GM12872 (cell line): ENCODE results near the gene ABAT.

Experiments
- TF ChIP-seq, protein P1 (sequence below): IDR thresholded peaks from 3 replicates; pipeline ENCODE4 v1.5.1; 2011; ENCODE audit warnings: low read depth, mild to moderate bottlenecking, low read length, moderate library complexity; ENCODE audit not compliant: insufficient read depth

Gene ABAT

GRCh38 chr16:8655184-8655717 is 19.2 kb upstream of the ABAT start:
- TF ChIP-seq, protein P1, sequence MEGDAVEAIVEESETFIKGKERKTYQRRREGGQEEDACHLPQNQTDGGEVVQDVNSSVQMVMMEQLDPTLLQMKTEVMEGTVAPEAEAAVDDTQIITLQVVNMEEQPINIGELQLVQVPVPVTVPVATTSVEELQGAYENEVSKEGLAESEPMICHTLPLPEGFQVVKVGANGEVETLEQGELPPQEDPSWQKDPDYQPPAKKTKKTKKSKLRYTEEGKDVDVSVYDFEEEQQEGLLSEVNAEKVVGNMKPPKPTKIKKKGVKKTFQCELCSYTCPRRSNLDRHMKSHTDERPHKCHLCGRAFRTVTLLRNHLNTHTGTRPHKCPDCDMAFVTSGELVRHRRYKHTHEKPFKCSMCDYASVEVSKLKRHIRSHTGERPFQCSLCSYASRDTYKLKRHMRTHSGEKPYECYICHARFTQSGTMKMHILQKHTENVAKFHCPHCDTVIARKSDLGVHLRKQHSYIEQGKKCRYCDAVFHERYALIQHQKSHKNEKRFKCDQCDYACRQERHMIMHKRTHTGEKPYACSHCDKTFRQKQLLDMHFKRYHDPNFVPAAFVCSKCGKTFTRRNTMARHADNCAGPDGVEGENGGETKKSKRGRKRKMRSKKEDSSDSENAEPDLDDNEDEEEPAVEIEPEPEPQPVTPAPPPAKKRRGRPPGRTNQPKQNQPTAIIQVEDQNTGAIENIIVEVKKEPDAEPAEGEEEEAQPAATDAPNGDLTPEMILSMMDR: peak; percentile 60

DNA sequence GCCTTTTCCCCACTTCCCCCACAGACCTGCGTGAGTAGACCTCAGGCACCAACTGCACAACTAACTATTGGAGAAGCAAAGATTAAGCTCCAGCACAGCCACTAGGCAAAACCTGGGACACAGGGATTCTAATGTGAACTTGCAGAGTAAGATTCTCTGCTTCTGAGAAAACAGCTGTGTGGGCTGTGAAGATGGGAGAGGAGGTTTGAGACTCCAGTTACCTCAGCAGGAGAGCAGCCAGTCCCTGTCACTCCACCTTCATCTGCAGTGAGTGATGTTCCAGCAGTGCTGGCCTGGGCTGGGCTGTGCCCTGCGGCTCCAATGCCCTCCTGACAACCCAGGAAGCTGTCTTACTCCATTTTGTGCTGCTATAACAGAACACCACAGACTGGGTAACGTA is 18.0 kb upstream of the ABAT start:
- TF ChIP-seq, protein P1: no peak

DNA sequence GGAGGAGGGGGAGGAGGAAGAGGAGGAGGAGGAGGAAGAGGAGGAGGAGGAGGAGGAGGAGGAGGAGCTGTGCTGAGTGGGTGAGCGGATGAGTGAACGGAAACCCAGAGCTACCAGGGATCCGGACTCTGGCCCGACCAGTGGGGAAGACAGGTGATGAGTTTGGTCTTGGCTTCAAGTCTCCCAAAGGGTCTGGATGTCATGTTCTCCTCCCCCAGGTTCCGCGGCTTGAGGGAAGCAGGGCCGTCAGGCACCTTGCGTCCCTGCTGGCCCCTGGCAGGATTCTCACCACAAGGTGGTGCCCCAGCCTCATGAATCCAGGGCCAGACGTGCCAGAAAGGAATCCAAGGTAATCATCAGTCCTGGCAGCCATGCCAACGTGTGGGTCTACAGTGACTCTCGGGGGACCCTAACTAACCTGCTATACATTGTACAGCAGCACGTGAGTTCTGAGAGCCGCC is 13.5 kb upstream of the ABAT start:
- TF ChIP-seq, protein P1: peak; percentile 78

DNA sequence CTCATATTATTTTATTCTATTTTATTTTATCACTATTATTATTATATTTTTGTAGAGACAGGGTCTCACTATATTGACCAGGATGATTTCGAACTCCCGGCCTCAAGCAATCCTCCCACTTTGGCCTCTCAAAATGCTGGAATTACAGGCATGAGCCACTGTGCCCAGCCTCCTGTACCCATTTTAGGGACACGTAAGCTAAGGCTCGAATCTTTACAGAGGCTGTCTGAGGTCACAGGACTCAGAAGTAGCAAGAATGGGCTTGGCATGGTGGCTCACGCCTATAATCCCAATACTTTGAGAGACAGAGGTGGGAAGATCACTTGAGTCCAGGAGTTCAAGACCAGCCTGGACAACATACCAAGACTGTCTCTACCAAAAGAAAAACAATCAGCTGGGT is 12.7 kb upstream of the ABAT start:
- TF ChIP-seq, protein P1: no peak

DNA sequence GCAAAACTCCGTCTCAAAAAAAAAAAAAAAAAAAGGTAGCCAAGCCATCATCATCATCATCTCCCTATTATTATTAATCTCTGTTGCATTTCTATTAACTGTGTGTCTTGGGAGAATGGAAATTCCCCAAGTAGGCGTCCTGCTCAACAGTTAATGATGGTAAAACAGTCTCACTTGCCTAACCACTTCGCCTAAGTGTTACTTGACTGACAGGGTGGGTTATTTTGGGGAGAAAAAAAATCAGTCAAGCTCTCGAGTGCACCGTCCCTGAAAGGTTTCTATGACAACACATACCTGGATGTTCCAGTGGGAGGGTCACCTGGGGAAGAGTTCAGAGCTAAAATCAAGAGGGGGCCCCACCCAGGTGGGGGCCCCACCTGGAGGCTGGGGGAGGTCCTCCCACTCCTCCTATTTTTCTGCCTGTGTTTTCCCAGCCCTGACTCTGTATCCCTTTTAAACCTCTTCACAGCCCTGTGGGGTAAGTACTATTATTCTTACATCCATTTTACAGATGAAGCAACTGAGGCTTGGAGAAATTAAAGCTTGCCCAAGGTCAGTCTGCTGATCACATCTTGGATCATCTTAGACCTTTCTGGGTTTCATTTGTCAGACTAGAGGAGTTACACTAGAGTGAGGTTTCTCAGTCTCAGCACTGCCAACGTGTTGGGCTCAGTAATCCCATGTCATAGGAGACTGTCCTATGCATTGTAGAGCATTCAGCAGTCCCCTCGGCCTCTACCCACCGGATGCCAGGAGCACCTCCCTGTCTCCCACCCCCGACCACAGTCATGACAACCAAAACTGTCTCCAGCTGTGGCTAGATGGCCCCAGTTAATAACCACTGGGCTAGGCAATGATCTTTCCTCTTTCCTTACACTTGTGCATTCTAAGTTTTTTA is 11.0 kb upstream of the ABAT start:
- TF ChIP-seq, protein P1: no peak

GRCh38 chr16:8665529-8665928 is 8.9 kb upstream of the ABAT start:
- TF ChIP-seq, protein P1: no peak

DNA sequence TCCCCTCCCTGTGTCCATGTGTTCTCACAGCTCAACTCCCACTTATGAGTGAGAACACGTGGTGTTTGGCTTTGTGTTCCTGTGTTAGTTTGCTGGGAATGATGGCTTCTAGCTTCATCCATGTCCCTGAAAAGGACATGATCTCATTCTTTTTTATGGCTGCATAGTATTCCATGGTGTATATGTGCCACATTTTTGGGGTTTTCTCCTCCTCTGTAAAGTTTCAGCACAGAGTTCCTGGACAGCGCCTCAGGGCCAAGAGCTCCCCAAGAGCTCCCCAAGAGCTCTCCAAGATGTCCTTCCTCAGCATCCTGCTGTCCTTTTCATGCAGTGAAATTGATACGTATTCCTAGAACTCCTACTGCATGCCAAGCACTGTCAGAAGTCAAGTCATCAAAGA is 6.9 kb upstream of the ABAT start:
- TF ChIP-seq, protein P1: no peak
